Activated CD8-positive, alpha-beta memory T cell treated with anti-CD3 and anti-CD28 coated beads for 48 hours (primary cell): ENCODE data around the gene KCNQ5.

Experiments
- DNase-seq, 3 experiments: peaks; one replicate each; pipeline ENCODE4 v3.0.0-alpha.2; 2020; ENCODE audit warnings: low read depth in 2 of 3, low spot score in 2 of 3

Gene KCNQ5

DNA sequence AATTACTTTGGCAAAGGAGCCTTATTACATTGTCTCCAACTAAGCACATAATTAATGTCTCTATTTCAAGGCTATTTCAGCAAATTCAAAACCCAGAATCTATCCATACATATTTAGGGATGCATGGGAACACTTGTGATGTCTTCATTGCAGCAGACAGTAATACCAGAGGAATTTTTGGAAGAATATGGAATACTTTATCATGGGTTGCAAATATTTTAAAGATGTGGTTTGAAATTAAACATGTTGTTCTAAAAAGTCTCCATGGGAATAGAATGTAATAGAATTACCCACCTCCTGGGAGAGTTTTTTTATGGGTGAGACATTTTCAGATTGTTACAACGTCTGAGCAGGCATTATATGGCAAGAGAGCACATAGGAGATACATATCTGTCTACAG, 170.8 kb downstream of the KCNQ5 start:
- no peak for DNase-seq

- no peak for DNase-seq
Observed at GRCh38 chr6:72793641-72794395, 172.0 kb downstream of the KCNQ5 start.

- no peak for DNase-seq
Observed at GRCh38 chr6:72798196-72798595, 176.3 kb downstream of the KCNQ5 start.

DNA sequence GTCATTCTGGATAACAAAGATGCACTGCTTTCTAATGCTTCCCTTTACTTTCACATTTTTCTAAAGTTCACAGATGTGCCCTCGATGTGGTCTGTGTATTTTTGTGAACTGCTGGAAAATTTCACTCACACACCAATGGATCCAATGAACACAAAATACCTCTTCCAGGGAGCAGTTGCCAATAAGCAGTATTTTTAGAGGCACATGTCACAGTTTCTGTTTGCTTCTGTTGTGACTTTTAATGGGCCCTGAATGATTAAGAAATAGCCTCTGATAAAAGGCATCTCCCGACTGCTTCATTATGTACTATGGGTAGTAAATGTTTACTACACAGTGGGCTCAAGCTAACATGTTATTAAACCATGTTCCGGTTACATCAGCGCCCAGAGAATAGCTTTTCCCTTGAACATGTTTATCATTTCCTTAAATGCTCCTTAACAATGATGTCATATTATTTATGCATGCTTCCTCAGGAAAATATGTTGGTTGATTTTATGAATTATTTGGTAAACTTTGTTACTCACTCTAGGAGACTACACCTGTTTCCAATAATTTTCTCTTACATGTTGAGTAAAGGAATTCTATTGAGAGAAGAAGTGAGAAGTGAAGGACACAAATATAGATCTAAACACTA, 188.0 kb downstream of the KCNQ5 start:
- no peak for DNase-seq

DNA sequence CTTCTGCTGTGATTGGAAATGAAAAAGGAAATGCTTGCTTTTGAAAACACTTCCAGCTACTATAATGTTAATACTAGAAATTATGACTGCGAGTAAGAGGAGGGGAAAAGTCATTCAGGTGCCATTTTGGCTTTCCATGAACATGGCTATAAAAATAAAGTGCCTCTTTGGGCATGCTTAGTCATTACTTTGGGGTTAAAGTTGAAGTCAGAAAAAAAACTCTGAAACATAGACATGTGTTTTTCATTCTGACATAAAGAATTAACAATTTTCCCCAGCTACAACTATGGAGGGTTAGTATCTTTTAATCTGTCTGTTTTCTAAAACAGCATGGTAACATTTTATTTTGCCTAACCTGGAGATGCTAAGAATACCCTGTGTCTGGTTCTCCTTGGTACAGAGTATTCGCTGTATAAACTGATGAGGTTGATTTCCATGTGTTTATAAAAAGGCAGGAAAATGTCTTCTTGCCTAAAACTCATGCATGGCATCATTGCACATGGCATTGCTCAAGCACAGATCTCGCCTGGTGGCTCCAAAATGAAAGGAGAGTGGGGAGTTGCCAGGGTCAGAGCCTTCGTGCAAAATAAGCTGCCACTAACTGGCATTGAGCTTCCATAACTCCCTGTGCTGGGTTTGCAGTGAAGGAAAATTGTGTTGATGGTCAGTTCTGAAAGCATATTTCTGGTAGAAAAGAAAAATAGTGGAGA, 188.9 kb downstream of the KCNQ5 start:
- no peak for DNase-seq

- DNase-seq: no peak
Observed at GRCh38 chr6:72811971-72812421, 190.1 kb downstream of the KCNQ5 start.

DNA sequence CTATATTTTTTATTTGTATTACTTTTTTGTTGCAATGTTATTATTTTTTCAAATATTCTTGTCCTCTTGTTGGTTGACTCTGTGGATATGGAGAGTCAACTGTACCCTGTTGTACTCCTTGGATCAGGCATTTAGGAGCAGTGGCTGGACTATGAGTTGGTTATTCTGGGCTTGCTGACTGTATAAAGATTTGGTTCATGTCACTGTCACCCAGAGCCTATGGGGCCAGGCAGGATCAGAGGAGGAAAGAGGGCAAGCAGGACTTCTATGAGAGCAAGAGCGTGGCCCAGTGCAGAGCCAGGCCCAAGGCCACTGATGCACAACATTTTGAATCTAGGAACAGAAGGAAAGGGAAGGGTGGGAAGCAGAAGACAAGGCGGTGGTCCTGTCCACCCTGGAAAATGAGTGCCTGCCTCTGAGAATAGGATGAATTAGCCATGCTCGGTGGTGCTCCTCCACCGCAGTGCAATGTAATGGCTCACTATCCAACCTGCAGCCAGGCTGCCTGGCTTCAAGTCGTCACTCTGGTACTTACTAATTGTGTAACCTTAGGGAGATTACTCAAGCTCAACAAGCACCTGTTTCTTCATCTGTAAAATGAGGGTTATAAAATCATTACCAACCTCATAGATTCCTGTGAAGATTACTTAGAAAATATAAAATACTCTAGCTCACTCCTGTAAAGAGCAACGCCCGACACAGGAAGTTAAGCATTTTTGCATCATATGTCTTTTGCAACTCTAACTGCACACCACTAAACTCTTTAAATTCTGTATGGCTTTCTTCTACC, 192.1 kb downstream of the KCNQ5 start:
- DNase-seq: no peak

DNA sequence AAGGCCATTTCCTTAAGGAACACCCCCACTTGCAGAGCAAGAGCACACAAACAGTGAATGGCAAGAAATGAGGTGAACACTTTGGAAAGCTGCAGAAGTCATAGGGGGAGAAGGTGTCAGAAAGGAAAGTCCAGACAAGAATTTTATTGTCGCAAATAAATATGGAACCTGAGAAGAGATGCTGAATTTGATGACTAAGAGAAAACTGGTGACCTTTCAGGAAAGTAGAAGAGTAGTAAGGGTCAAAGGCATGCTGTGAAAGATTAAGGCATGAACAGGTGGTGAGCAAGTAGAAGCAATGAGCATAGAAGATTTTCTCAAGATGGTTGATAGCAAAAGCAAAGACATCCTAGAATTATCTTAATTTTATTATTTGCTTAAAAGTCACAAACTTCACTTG, 194.2 kb downstream of the KCNQ5 start:
- DNase-seq: no peak

- no peak for DNase-seq
Observed at GRCh38 chr6:72817208-72817607, 195.3 kb downstream of the KCNQ5 start.

- DNase-seq: no peak
Observed at GRCh38 chr6:72819609-72820008, 197.7 kb downstream of the KCNQ5 start.

DNA sequence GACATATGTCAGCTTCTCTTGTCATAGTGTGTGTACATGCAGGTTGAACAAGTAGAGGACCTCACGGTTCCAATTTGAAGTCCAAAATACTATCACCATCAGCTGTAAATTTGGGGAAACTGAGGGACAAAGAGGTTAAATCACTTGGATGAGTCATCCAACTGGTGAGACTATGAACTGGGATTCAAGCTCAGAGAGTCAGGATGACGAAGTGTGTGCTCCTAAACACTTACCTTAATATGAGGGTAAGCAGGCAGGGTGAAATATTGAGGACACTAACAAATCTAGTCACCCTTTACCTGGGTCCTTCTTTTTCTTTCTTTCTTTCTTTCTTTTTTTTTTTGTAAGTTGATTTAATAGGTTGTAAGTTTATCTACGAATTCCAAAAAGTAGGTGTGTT, 198.3 kb downstream of the KCNQ5 start:
- no peak for DNase-seq

DNA sequence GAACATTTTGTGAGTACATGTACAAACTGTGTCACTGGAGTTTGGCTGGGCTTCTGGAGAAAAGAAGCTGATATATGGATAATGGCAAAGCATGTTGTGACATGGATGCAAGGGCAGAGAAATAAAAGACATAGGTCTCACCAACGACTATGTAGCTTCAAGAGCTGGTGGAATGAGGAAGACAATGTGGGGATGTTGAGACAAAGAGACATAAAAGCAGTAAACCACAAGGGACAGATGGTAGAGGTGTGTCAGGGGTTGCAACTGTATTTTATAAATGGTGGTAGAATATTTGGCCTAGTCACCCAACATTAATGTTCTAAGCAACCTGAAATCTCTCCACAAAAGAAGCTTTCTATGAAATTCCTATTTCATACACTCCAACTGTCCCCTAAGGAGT, 199.0 kb downstream of the KCNQ5 start:
- no peak for DNase-seq

GRCh38 chr6:72822023-72822422, 200.2 kb downstream of the KCNQ5 start:
- no peak for DNase-seq

GRCh38 chr6:72822691-72823090, 200.8 kb downstream of the KCNQ5 start:
- DNase-seq: no peak

- no peak for DNase-seq
Observed at GRCh38 chr6:72824833-72825232, 203.0 kb downstream of the KCNQ5 start.

DNA sequence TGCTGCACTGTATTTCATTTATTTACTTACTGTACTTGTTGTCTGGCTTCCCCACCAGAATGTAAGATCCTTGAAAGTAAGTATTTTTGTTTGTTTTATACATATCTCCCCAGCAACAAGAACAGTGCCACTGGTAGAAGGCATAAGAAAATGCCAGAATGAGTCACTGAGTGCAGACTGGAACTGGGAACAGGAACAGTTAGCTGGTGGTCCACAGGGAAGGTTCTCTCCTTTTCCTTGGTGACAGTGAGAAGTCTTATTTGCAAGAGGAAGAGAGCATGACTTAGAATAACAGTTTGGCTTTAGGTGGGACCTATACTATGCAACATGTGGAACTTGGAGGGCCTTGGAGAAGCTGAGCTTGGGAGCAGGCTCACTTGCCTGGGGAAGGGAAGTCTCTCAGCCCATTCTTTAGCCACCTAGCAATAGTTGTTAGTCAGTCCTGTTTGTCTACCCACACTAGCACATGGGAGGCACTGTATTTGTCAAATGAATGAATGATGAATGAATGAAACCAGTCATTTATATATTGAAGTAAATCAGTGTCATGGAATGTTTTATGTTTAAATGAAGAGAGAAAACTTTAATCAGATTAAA, 203.5 kb downstream of the KCNQ5 start:
- no peak for DNase-seq

DNA sequence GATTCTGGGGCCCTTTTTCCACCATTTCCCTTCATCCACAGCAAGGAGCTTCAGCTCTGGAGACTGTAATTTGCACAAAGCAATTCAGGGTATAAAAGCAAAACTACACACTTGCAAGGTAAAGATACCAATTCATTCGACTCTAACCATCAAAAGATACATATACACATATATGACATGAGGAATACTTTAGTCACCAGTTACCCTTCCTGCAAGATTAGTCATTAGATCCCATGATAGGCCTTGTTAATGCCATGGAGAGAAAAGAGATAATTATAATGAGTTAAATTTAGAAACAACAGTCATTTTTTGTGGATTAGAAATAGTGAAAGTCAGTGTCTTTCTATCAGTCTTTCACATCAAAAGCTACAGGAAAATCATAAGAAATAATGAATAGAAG, 204.2 kb downstream of the KCNQ5 start:
- no peak for DNase-seq

- no peak for DNase-seq
Observed at GRCh38 chr6:72826744-72827438, 205.0 kb downstream of the KCNQ5 start.

DNA sequence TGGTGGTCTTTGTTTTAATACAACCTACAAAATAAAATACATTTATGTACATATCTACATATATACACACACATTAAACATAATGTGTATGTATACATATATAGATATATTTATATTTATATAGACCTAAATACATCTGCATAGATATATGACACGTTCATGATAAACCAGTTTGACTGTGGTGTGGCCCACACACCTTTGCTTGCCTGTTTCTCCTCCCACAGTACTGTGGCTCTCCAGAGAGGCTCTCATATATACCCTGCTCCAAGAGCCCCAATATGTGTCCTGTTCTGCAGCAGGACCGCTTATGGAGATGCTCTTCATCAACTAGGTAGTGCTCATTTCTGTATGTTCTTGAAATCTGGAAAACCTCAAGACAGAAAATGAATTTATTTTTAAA, 207.0 kb downstream of the KCNQ5 start:
- DNase-seq: no peak

DNA sequence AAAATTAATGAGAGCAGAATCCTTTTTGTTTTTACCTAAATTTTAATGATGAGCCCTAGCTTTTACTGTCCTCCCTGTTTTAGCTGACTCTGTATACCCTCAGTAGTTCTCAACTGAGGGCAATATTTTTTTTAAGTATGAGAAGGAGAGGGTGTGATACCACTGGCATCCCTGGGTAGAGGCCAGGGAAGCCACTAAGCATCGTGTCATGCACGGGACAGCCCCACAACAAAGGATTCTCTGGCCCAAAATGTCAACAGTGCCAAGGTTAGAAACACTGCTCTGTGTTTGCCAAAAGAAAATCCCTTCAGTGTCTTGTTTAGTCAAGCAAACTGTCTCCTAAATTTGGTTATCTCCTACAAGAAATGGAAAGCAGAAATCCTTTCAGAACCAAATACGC, 210.4 kb downstream of the KCNQ5 start:
- no peak for DNase-seq
